HepG2 (cell line): ENCODE measurements around the gene CBLN3. TPM values are rescaled to one million over a fixed set of nuclear protein-coding genes. Genes with fewer than 3 reads are reported as not detected.

Source experiments
- ELF3 ChIP-seq: IDR thresholded peaks from 2 replicates; pipeline ENCODE4 v1.6.1; 2016; ENCODE audit warnings: missing genetic modification reagents, missing compliant biosample characterization
- ETS1 ChIP-seq: sonication (generic); formaldehyde crosslinking; IDR thresholded peaks from 2 replicates; pipeline ENCODE4 v1.4.0; 2020; ENCODE audit warnings: missing genetic modification reagents
- FOXK2 ChIP-seq: fragments of 450-650 bp; IDR thresholded peaks from 2 replicates; pipeline ENCODE4 v1.6.1; 2016
- HNRNPK ChIP-seq: fragments of 200-400 bp; formaldehyde crosslinking; IDR thresholded peaks from 2 replicates; pipeline ENCODE4 v1.6.1; 2018; ENCODE audit warnings: low read length, low read depth, moderate library complexity, mild to moderate bottlenecking; ENCODE audit not compliant: poor library complexity, severe bottlenecking
- JARID2 ChIP-seq: sonication (generic); formaldehyde crosslinking; IDR thresholded peaks from 2 replicates; pipeline ENCODE4 v1.8.1; 2023; ENCODE audit warnings: missing genetic modification reagents, inconsistent platforms; ENCODE audit not compliant: insufficient replicate concordance
- MNT ChIP-seq: fragments of 450-650 bp; IDR thresholded peaks from 2 replicates; pipeline ENCODE4 v1.6.1; 2016
- NFKBIZ ChIP-seq: IDR thresholded peaks from 2 replicates; pipeline ENCODE4 v1.6.1; 2018; ENCODE audit warnings: missing genetic modification reagents, missing compliant biosample characterization
- PRDM10 ChIP-seq: sonication (generic); formaldehyde crosslinking; IDR thresholded peaks from 2 replicates; pipeline ENCODE4 v1.4.0; 2020; ENCODE audit warnings: low read depth, missing genetic modification reagents
- RBAK ChIP-seq: sonication (generic); formaldehyde crosslinking; IDR thresholded peaks from 2 replicates; pipeline ENCODE4 v1.5.1; 2020; ENCODE audit warnings: mild to moderate bottlenecking, missing genetic modification reagents
- RCOR2 ChIP-seq: IDR thresholded peaks from 2 replicates; pipeline ENCODE4 v1.6.1; 2016; ENCODE audit warnings: missing biosample characterization, missing genetic modification reagents
- ZFP91 ChIP-seq: sonication (generic); formaldehyde crosslinking; IDR thresholded peaks from 2 replicates; pipeline ENCODE4 v1.9.0; 2022; ENCODE audit warnings: missing genetic modification reagents, mild to moderate bottlenecking, borderline replicate concordance
- ZNF362 ChIP-seq: sonication (generic); formaldehyde crosslinking; IDR thresholded peaks from 2 replicates; pipeline ENCODE4 v1.4.0; 2020; ENCODE audit warnings: missing genetic modification reagents, mild to moderate bottlenecking, borderline replicate concordance
- ZNF687 ChIP-seq: sonication (generic); formaldehyde crosslinking; IDR thresholded peaks from 2 replicates; pipeline ENCODE4 v1.5.1; 2020; ENCODE audit warnings: mild to moderate bottlenecking, missing genetic modification reagents, moderate library complexity
- ZSCAN29 ChIP-seq: sonication (generic); formaldehyde crosslinking; conservative IDR thresholded peaks from 2 replicates; pipeline ENCODE4 v1.4.0; 2020; ENCODE audit warnings: mild to moderate bottlenecking, missing genetic modification reagents
- polyA plus RNA-seq, 8 experiments: library from polyadenylated mRNA; depleted of rRNA in 3 of 8; stranded (reverse) in 7 of 8; unstranded in 1 of 8; fragments of >200 nt; fragmentation: Illumina TruSeq in 4 of 8; extraction: Trizol in 4 of 8; gene quantifications; 2 replicates each; pipeline versions ENCODE4 v1.2.1 to v1.2.3, GENCODE V29; 2011 to 2016; ENCODE audit warnings: low read depth in 4 of 8, missing spikeins in 1 of 8, mixed read lengths in 1 of 8; ENCODE audit not compliant: insufficient read depth in 1 of 8
- total RNA-seq, 5 experiments: library from RNA; depleted of rRNA; stranded (reverse); fragments of >200 nt; fragmentation: Illumina TruSeq; extraction: Trizol; gene quantifications; 2 replicates each; pipeline ENCODE4 v1.2.3, GENCODE V29; 2016; ENCODE audit warnings: low read depth in 1 of 5

The CBLN3 gene
- total and polyA plus RNA-seq, 2 of the 13 experiments (the other 11 are each of a cell fraction or from before 2014, with no cell fraction given), result 0.66 to 0.98 TPM

GRCh38 chr14:24436355-24437019 lies 7.0 kb upstream of the CBLN3 start (continued):
- TF ChIP-seq HNRNPK (no peak), ZNF362 (CRISPR knock-in tag) (no peak), ZNF687 (CRISPR knock-in tag) (no peak), NFKBIZ (CRISPR knock-in tag) (peak; percentile 26; the same call in 1 of the 2 replicates), ZFP91 (CRISPR knock-in tag) (no peak), ETS1 (CRISPR knock-in tag) (no peak), MNT (no peak), FOXK2 (peak; percentile 25; the same call in 1 of the 2 replicates), PRDM10 (CRISPR knock-in tag) (peak; percentile 59; the same call in 1 of the 2 replicates), ELF3 (CRISPR knock-in tag) (peak; percentile 58; the same call in 1 of the 2 replicates), RBAK (no peak), RCOR2 (CRISPR knock-in tag) (peak; percentile 38; the same call in 1 of the 2 replicates), JARID2 (CRISPR knock-in tag) (no peak), ZSCAN29 (CRISPR knock-in tag) (0 out of 2 replicates have a peak, but pooled peaks have one; percentile 24)
